Stimulated activated CD8-positive, alpha-beta memory T cell treated with anti-CD3 and anti-CD28 coated beads, Interleukin-4, amount 100 ng/mL, for 1 hour (primary cell): Measurements from ENCODE around the gene SYNDIG1L.
"Not testable (repeated sequence)": the region's sequence is repeated elsewhere in the genome, so short reads cannot be mapped to it uniquely, and the experiment has no call there.

Source experiments
- DNase-seq, 2 donors: peaks; one replicate each; pipeline ENCODE4 v3.0.0-alpha.2; 2020; ENCODE audit warnings: low read depth in 2 of 2, low spot score in 1 of 2

SYNDIG1L gene

GRCh38 chr14:74403619-74404417, 22.2 kb downstream of the SYNDIG1L start:
- DNase-seq, result no peak

GRCh38 chr14:74402401-74403251, 23.4 kb downstream of the SYNDIG1L start:
- no peak for DNase-seq

GRCh38 chr14:74401504-74402241, 24.3 kb downstream of the SYNDIG1L start:
- peak; percentile 11 to 33 for DNase-seq

DNA sequence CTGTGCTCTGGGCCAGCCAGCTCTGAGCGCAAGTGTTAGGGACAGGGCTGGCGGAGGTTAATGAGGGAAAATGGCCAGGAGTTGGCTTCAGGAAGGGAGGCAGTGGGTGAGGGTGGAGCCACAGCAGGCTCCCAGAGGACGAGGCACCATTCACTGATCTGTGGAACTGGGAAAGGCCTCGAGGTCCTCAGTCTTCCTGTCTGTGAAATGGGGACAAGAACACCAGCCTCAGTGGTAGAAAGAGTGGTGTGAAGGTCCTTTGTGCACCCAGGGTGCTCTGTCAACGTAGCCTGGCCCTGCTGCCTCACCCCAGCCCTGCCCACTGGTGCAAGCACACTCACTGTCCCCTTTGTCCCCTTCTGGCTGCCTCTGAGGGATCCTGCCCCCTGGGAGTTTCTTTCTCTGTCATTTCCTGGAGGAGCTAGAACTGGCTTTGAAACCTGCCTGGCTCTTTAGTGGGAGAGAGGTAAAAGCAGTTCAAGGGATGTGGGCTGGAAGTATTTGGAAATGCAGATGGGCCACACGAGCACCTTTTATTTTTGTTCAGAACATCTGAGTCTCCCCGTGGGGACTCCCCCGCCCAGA, 25.0 kb downstream of the SYNDIG1L start:
- DNase-seq, result no peak

DNA sequence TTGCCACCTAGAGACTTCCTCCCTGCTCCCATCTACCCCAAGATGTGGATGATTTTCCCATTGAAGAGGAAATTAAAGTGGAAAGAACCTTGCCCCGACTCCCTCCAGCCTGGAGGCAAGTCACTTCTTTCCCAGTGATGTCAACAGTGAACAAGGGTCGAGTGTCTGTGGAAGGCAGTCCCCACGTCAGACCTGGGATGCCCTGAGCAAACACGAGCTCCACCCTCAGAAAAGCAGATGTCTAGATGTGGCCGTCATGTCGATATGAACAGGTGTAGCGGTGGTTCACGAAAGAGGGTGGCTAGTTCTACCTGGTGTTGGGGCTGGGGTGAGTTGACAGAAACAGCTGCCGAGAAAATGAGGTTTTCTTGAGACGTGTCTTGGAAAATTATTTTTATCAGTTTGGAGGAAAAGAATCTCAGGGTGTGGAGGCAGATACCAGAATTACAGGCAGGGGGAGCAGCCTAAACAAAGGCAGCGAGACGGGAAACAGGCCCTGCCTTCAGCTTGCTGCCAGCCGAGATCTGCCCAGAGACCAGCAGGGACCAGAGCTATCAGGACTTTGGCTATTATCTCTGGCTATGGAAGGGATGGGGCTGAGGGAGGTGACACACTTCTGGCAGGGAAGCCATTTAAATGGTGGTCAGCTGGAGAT, 25.9 kb downstream of the SYNDIG1L start:
- DNase-seq, result no peak

DNA sequence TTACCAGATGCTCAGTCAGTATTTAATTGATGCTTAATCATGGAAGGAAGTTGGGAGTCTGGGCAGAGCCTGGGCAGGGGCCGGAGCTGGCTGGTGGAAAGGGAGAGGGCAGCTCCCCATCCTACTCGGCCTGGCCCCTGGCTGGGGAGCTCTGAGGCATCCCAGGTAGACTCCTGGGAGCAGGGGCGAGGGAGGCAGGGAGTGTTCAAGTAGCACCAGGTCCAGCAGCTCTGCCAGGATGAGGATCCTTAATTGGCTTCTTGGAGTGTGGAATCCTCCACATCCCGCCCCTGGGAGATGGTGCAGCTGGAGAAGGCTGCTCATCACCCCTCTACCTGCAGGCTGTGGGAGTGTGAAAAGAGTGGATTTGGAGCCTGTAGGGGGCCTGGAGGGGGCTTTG, 30.9 kb downstream of the SYNDIG1L start:
- DNase-seq, result no peak

DNA sequence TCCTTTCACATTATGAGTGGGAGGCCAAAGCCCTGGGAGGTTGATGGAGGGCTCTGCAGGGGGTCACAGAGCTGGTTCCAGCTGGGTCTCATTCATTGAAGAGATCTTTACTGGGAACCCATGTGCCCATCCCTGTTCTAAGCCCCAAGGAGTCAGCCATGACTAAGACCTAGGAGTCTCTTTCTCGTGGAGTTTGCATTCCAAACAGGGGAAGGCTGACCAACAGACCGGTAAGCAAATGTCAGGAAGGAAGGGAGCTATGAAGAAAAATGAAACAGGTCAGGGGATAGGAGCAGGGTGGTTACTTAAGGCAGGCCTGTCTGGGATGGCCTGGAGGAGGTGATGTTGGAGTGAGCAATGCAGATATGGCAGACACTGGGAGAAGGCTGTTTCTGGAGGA, 31.5 kb downstream of the SYNDIG1L start:
- DNase-seq, result no peak

DNA sequence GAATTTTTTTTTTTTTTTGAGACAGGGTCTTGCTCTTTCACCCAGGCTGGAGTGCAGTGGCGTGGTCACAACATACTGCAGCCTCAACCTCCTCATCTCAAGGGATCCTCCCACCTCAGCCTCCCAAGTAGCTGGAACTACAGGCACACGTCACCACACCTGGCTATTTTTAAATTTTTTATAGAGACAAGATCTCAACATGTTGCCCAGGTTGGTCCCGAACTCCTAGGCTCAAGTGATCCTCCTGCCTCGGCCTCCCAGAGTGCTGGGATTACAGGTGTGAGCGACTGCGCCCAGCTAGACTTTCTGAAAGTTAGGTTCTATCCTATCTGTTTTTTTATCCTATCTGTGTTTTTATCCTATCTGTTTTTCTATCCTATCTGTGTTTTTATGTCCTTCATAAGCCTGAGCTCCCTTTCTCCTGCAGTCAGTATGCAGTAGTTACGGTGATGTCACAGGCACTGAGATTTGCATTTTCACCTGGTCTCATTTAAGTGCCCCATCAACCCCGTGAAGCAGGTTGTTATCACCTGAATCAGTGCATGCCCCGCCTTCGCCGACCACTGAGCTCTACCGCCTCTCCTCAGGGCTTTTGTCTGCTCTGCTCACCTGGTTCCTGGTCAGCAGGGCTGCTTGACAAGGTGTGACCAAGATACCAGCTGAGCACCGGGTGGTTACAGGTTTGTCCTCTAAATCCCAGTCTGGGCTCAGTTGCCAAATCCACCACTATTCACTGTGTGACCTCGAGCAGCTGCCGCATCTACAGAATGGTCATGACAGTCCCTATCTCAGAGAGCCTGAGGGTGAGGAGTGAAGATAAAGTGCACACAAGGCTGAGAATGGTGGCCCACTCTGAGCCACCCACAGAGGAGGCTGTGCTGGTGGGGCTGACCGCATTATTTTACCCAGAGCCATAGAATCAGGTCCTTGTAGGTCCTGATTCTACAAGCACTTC, 33.1 kb downstream of the SYNDIG1L start:
- no peak for DNase-seq

DNA sequence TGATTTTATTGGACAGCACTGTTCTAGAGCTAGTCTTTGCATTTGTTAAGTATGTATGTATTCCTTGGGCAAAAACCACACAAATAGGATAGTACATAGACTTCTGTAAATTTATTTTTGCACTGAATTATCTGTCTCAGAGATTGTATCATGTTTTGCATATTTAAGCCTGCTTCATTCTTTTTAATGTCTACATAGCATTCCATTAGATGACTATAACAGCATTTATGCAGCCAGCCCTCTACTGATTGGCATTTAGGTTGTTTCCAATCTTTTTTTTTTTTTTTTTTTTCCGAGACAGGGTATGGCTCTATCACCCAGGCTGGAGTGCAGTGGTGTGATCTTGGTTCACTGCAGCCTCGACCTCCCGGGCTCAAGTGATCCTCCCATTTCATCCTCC, 34.5 kb downstream of the SYNDIG1L start:
- no peak for DNase-seq

DNA sequence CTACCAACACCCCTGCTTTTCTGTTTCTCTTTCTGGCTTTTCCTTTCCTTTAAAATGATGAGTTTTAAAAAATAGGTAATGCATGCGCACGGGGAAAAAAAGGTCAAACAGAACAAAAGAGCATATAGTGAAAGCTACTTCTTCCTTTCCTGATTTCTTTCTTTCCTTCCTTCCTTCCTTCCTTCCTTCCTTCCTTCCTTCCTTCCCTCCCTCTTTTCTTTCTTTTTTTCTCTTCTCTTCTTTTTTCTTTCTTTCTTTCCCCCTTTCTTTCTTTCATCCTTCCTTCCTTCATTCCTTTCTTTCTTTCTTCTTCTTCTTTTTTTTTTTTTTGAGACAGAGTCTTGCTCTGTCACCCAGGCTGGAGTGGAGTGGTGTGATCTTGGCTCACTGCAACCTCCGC, 35.5 kb downstream of the SYNDIG1L start:
- DNase-seq, result not testable (repeated sequence)

GRCh38 chr14:74389980-74390379, 36.0 kb downstream of the SYNDIG1L start:
- no peak for DNase-seq

- DNase-seq, result no peak
These were observed 43.8 kb downstream of the SYNDIG1L start for GRCh38 chr14:74382231-74382630.

- DNase-seq, result not testable (repeated sequence)
These were observed 44.4 kb downstream of the SYNDIG1L start for GRCh38 chr14:74381571-74381970.

- DNase-seq, result no peak
These were observed 45.2 kb downstream of the SYNDIG1L start for GRCh38 chr14:74380845-74381244.

- DNase-seq, result no peak
These were observed 45.8 kb downstream of the SYNDIG1L start for GRCh38 chr14:74380172-74380571.

GRCh38 chr14:74377976-74378690, 47.9 kb downstream of the SYNDIG1L start:
- DNase-seq, result no peak

DNA sequence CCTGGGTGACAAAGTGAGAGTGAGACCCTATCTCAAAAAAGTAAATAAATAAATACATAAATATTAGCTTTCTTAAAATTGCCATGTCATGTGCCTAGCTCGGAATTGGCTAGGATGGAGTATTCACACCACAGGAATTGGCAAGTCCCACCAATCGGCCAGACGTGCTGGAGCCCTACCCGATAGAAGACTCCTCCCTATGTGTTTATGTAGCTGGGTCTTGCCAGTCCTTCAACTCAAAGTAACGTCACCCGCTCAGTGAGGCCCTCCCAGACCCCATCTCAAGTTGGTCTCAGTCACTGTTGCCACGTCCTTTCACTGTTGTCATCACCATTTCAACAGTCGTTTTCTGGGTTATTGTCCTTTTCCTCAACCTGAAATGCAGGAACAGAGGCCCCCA, 57.6 kb downstream of the SYNDIG1L start:
- no peak for DNase-seq

- no peak for DNase-seq
These were observed 58.0 kb downstream of the SYNDIG1L start for GRCh38 chr14:74368026-74368425.
